Inflammatory macrophage treated with lipopolysaccharide for 1 hour (primary cell): ENCODE measurements around the gene EFNA5.
"Not testable (repeated sequence)": the region's sequence is repeated elsewhere in the genome, so short reads cannot be mapped to it uniquely, and the experiment has no call there.

Source experiments
- DNase-seq, 2 donors: peaks; one replicate each; pipeline ENCODE4 v3.0.0-alpha.2; 2020 to 2022

EFNA5 gene

DNA sequence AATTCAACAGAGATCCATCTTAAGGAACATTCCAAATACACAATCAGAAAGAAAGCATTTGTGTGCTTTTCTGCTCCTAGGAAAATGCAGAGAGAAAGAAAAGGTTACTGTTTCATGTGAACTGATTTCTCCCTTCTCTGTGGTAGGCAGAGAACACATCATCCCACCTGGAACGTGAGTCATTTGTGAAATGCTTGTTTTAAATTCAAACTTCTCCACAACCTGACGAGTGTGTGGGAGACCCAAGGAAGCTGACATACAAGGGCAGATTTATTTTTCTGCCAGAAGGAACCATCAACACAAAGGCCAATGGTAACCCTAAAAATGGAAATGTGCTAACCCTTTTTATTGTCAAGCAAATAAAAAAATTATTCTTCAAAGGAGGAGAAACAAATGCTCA lies 156.4 kb downstream of the EFNA5 start:
- no peak for DNase-seq

GRCh38 chr5:107513337-107514085 lies 157.2 kb downstream of the EFNA5 start:
- DNase-seq: no peak

GRCh38 chr5:107512029-107512428 lies 158.7 kb downstream of the EFNA5 start:
- DNase-seq: no peak

GRCh38 chr5:107510125-107510524 lies 160.6 kb downstream of the EFNA5 start:
- no peak for DNase-seq

GRCh38 chr5:107508097-107508496 lies 162.6 kb downstream of the EFNA5 start:
- no peak for DNase-seq

DNA sequence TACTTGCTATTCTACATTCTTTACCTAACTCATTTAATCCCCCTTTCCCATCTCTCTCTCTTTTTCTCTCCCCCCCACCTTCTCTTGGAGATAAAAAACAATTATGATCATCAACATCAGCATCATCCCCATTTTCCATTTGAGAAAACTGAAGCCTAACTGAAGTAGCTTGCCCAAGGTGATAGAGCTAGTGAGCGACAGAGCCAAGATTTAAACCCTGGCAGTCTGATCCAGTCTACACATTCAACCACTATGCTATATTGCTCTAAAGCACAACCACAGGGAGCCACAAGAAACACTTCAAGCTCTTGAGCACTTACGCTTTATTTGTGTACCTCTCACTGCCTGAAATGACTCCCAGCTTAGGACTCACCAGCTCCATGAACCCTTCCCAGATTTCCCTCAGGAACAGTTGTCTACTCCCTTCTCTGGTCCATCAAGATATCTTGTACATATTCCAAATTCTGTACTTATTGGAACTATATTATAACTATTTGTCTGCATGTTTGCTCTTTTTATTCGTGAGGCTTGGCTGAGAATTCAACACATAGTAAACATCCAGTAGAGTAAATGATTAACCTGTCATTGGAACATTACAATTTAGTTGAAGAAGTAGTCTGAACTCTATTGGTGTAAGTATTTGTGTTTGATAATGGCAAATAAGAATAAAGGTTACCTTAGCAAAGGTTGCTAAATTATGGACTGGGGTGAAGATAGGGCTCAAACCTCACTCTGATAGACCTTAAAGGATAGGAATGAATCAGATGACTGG lies 164.8 kb downstream of the EFNA5 start:
- DNase-seq: no peak

DNA sequence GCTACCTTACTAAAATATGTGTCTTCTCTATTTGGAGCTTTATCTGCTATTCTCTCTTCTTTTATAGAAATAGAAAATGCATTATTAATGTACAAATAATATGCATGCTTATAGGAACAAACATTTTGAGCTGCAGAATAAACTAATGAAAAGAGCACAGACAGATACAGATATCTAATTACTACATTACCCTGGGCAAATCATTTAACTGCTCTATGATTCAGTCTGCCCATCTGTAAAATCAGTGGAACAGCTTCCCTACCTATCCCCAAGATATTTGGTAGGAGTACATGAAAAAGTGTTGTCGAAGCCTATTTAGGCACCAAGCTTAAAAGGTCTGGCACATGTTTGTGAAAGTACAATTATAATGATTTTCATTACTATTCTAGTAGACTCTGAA lies 166.3 kb downstream of the EFNA5 start:
- DNase-seq: no peak

DNA sequence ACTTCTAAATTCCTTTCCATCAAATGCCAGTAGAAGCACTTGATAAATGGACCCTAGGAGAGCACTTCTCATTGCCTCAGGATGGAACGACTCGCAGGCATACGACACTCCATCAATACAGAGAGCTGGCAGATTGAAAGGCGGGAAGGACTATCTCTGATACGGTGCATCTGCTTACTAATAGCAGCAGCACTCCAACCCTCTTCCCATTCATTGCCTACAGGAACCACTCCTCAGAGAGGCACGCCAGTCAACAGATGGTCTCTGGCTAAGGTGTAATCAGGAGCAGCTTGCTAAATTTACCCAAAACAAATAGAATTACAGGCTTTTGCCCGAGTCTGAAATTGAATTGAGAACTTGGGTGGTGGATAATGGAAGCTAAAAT lies 168.1 kb downstream of the EFNA5 start:
- no peak for DNase-seq

- no peak for DNase-seq
Measured at GRCh38 chr5:107501965-107502675, 168.6 kb downstream of the EFNA5 start.

GRCh38 chr5:107500840-107501239 lies 169.9 kb downstream of the EFNA5 start:
- DNase-seq: no peak

- DNase-seq: no peak
Measured at GRCh38 chr5:107500347-107500746, 170.4 kb downstream of the EFNA5 start.

DNA sequence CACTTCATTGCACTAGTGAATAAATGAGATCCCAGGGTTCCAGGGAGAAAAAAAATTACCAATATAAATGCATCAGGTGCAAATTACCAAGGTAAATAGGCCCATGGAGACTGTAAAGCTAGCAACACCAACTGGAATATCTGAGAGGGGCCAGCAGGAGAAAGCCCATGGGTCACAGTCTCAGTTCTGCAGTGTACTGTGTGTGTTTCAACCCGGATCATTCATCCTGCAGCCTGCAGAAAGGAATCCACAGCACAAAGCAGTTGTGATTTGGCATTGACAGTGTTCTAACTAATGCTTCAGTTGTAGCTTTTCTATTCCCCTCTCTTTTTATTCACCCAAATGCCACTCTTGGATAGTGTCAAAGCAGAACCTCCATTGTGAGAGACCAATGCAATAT lies 171.0 kb downstream of the EFNA5 start:
- DNase-seq: no peak

- no peak for DNase-seq
Measured at GRCh38 chr5:107499237-107499636, 171.5 kb downstream of the EFNA5 start.

GRCh38 chr5:107496466-107496865 lies 174.3 kb downstream of the EFNA5 start:
- no peak for DNase-seq

DNA sequence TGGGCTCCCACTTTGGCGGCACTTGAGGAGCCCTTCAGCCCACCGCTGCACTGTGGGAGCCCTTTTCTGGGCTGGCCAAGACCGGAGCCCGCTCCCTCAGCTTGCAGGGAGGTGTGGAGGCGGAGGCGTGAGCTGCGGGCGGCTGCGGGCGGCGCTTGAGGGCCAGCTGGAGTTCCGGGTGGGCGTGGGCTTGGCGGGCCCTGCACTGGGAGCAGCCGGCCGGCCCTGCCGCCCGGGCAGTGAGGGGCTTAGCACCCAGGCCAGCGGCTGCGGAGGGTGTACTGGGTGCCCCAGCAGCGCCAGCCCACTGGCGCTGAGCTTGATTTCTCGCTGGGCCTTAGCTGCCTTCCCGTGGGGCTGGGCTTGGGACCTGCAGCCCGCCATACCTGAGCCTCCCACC lies 176.6 kb downstream of the EFNA5 start:
- not testable (repeated sequence) for DNase-seq

DNA sequence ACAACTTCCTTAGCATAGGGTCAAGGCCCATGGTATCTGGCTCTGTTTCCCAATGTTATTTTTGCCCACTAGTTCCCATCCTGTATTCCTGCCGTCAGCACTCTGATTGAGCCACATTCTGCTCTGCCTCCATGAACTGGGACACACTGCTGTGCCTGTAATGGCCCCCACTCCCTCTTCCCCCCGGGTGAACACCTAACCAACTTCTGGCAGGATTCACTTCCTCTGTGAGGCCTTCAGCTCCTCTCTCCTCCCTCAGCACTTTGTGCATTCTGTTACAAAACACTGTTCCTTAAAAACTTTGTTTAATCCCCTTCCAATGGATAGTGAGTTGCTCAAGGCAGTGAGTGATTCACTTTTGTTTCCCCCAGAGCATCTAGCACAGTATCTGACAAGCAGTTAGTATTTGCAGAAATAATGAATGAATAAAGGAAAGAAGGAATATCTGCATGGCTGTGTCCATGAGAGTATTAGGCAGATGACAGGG lies 183.6 kb downstream of the EFNA5 start:
- DNase-seq: peak; percentile 27 to 45

GRCh38 chr5:107486489-107486888 lies 184.2 kb downstream of the EFNA5 start:
- peak; percentile 19 to 22 for DNase-seq

- DNase-seq: no peak
Measured at GRCh38 chr5:107485184-107485583, 185.6 kb downstream of the EFNA5 start.

- no peak for DNase-seq
Measured at GRCh38 chr5:107484281-107484680, 186.5 kb downstream of the EFNA5 start.

DNA sequence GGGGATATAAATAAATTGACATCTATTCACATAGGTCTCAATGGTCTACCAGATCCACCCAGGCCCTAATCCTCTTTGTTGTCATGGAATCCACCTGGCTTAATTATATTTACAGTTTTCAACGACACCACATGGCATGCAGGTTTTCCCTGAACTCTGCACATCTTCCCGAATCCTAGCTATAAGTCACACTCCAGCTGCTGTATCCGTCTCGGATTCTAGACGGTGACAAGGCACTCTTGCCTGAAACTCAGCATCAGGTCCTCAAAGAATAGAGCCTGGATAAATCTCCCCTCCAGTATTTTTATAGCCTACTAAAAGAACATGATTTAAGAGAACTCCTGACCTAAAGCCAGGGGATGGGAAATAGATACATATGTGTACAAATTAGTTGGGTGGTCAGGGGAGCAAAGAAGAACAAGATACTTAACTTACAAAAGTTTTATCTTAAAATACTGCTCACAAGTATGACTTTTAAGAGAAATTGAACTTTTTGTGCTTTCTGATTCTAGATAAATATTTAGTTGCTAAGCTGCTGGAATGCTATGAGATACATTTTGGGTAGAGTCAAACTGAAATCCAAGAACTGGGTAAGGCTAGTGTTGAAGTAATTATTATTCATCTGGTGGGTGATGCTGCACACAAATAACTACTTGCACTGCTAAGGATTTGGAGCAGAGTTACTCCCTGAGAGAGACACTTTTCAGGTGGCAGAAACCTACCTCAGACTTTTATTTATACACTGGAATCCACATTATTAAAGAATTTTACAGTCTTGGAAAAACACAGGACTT lies 187.3 kb downstream of the EFNA5 start:
- no peak for DNase-seq

GRCh38 chr5:107478068-107478641 lies 192.6 kb downstream of the EFNA5 start:
- DNase-seq: no peak

GRCh38 chr5:107477492-107477891 lies 193.2 kb downstream of the EFNA5 start:
- DNase-seq: no peak
